ENCODE measurements around the gene TTC16.

Gene TTC16

GRCh38 chr9:127720865-127721227, 5.0 kb downstream of the TTC16 start:
- DNase-seq: no peak

- DNase-seq: peak in 1 of 51 donors; percentile 17
Measured at GRCh38 chr9:127721391-127721821, 5.5 kb downstream of the TTC16 start.

- DNase-seq: no peak
Measured at GRCh38 chr9:127722055-127722745, 6.3 kb downstream of the TTC16 start.

- no peak for DNase-seq
Measured at GRCh38 chr9:127723013-127723412, 7.1 kb downstream of the TTC16 start.

- peak in 1 of 51 donors; percentile 14 for DNase-seq
Measured at GRCh38 chr9:127723444-127723843, 7.6 kb downstream of the TTC16 start.

GRCh38 chr9:127724012-127724411, 8.1 kb downstream of the TTC16 start:
- DNase-seq: no peak

- DNase-seq: no peak
Measured at GRCh38 chr9:127726871-127727270, 11.0 kb downstream of the TTC16 start.

GRCh38 chr9:127728808-127729207, 12.9 kb downstream of the TTC16 start:
- DNase-seq: no peak

GRCh38 chr9:127729522-127730256, 13.8 kb downstream of the TTC16 start:
- DNase-seq: no peak

GRCh38 chr9:127730262-127730661, 14.4 kb downstream of the TTC16 start:
- no peak for DNase-seq

- DNase-seq: no peak
Measured at GRCh38 chr9:127730799-127731410, 15.0 kb downstream of the TTC16 start.

GRCh38 chr9:127731938-127732337, 16.1 kb downstream of the TTC16 start:
- DNase-seq: no peak

GRCh38 chr9:127732444-127732843, 16.6 kb downstream of the TTC16 start:
- DNase-seq: no peak

- no peak for DNase-seq
Measured at GRCh38 chr9:127733614-127734013, 17.7 kb downstream of the TTC16 start.

GRCh38 chr9:127734247-127734746, 18.4 kb downstream of the TTC16 start:
- DNase-seq: peak in 3 of 51 donors; percentile 25 to 46 (median 31)

GRCh38 chr9:127734747-127735529, 19.1 kb downstream of the TTC16 start, which contains the start of gene TOR2A:
Gene TOR2A, minus strand, starts transcription at chr9:127735294. Its CDS starts 24 bp downstream, at chr9:127735270.
- DNase-seq: peak; percentile 50 to 98 (median 94)

- DNase-seq: peak in 1 of 51 donors; percentile 3
Measured at GRCh38 chr9:127735530-127736185, 19.8 kb downstream of the TTC16 start.

GRCh38 chr9:127738666-127739065, 22.8 kb downstream of the TTC16 start:
- no peak for DNase-seq

GRCh38 chr9:127739614-127740330, 23.9 kb downstream of the TTC16 start:
- DNase-seq: no peak

GRCh38 chr9:127741831-127742434, 26.1 kb downstream of the TTC16 start:
- DNase-seq: peak in 44 of 51 donors; percentile 12 to 88 (median 60)
